Mammary epithelial cell (primary cell): ENCODE results near the gene KCNJ3.

Experiments used
- CTCF ChIP-seq, 2 donors: IDR thresholded peaks in 1 of 2; conservative IDR thresholded peaks in 1 of 2; 2 replicates each; pipeline ENCODE4 v1.5.1; 2011 to 2012; ENCODE audit warnings: inconsistent platforms in 2 of 2, low read length in 2 of 2, mild to moderate bottlenecking in 2 of 2, control low read depth in 1 of 2, low read depth in 1 of 2; ENCODE audit not compliant: insufficient read depth in 1 of 2; ENCODE audit errors: extremely low read depth in 1 of 2
- EZH2 ChIP-seq: IDR thresholded peaks from 2 replicates; pipeline ENCODE4 v1.6.1; 2012; ENCODE audit warnings: low read length, inconsistent platforms, borderline replicate concordance

DNA sequence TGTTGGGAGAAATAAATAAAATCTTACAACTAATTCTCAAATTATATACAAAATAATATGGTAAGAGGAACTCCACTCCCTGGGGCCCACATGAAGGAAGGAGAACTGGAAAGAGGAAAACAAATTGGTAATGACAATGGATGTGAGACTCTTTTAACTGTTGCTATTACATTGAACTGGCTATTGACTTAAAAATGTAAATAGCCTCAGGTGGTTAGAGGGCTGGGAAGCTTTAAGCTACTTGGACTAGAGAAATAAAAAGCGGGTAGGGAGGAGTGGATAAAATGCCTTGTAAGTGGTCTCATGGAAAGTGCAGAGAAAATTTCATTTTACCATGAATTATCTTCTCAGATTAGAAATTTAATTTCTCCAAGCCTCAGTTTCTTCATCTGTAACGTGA, 64.1 kb downstream of the KCNJ3 start:
- no peak for TF ChIP-seq EZH2
- no peak for TF ChIP-seq CTCF (conservative IDR thresholded peaks at IDR 0.05 in 1 of 2, IDR thresholded peaks at IDR 0.05 in 1 of 2; ENCODE audit: extremely low read depth in 1 of 2, insufficient read depth in 1 of 2, low read depth in 1 of 2, low read length in 2 of 2)
